MM.1S (cell line): ENCODE results near the gene CYB5D1.

ENCODE experiments used
- DNase-seq: peaks from one replicate; pipeline ENCODE4 v3.0.0-alpha.2; 2015
- H2AFZ ChIP-seq: fragments of 300-600 bp; sonication (generic); 2 replicates; pipeline ENCODE4 v1.6.0; 2016; ENCODE audit warnings: antibody characterized with exemption, low read length
- H3F3A ChIP-seq: fragments of 300-600 bp; sonication (generic); 2 replicates; pipeline ENCODE4 v1.6.1; 2016; ENCODE audit warnings: mild to moderate bottlenecking, antibody characterized with exemption, low read length, moderate library complexity, mixed read lengths; ENCODE audit not compliant: insufficient read depth
- H3K27ac ChIP-seq: fragments of 300-600 bp; sonication (generic); 2 replicates; pipeline ENCODE4 v1.5.1; 2016; ENCODE audit warnings: mild to moderate bottlenecking, low read length
- H3K27me3 ChIP-seq: fragments of 300-600 bp; sonication (generic); replicated peaks from 2 replicates; pipeline ENCODE4 v1.6.0; 2016; ENCODE audit warnings: low read length; ENCODE audit not compliant: insufficient read depth
- H3K36me3 ChIP-seq: fragments of 300-600 bp; sonication (generic); replicated peaks from 2 replicates; pipeline ENCODE4 v1.6.1; 2016; ENCODE audit warnings: mild to moderate bottlenecking, low read length, mixed read lengths; ENCODE audit not compliant: insufficient read depth
- H3K4me1 ChIP-seq: fragments of 300-600 bp; sonication (generic); 2 replicates; pipeline ENCODE4 v1.6.1; 2016; ENCODE audit warnings: low read length, mixed read lengths
- H3K4me2 ChIP-seq: fragments of 300-600 bp; sonication (generic); 2 replicates; pipeline ENCODE4 v1.6.0; 2016; ENCODE audit warnings: low read depth, low read length
- H3K4me3 ChIP-seq: fragments of 300-600 bp; sonication (generic); 2 replicates; pipeline ENCODE4 v1.5.1; 2016; ENCODE audit warnings: low read length, mixed read lengths
- H3K79me2 ChIP-seq: fragments of 300-600 bp; sonication (generic); 2 replicates; pipeline ENCODE4 v1.6.1; 2016; ENCODE audit warnings: mixed run types, low read length, mixed read lengths
- H3K9ac ChIP-seq: fragments of 300-600 bp; sonication (generic); 2 replicates; pipeline ENCODE4 v1.6.1; 2016; ENCODE audit warnings: low read length, mixed read lengths
- H3K9me2 ChIP-seq: fragments of 300-600 bp; sonication (generic); replicated peaks from 2 replicates; pipeline ENCODE4 v1.6.1; 2016; ENCODE audit warnings: mild to moderate bottlenecking, low read length, mixed read lengths; ENCODE audit not compliant: insufficient read depth
- H3K9me3 ChIP-seq: fragments of 300-600 bp; sonication (generic); replicated peaks from 2 replicates; pipeline ENCODE4 v1.6.1; 2016; ENCODE audit warnings: mild to moderate bottlenecking, low read length, mixed read lengths; ENCODE audit not compliant: insufficient read depth
- H4K20me1 ChIP-seq: fragments of 300-600 bp; sonication (generic); 2 replicates; pipeline ENCODE4 v1.6.1; 2016; ENCODE audit warnings: mild to moderate bottlenecking, low read length, moderate library complexity, mixed read lengths; ENCODE audit not compliant: insufficient read depth
- EZH2 ChIP-seq: fragments of 300-600 bp; sonication (generic); optimal IDR thresholded peaks from 2 replicates; pipeline ENCODE3; 2017; ENCODE audit warnings: low read depth, mild to moderate bottlenecking, antibody characterized with exemption, low read length, mixed read lengths
- EZH2phosphoT487 ChIP-seq: fragments of 300-600 bp; sonication (generic); IDR thresholded peaks from 2 replicates; pipeline ENCODE4 v1.6.1; 2018; ENCODE audit warnings: antibody characterized with exemption, low read length
- TF ChIP-seq, protein P1 (sequence below): fragments of 300-600 bp; sonication (generic); IDR thresholded peaks from 2 replicates; pipeline ENCODE4 v1.5.1; 2016; ENCODE audit warnings: antibody characterized with exemption, low read length, mixed read lengths

The CYB5D1 gene

DNA sequence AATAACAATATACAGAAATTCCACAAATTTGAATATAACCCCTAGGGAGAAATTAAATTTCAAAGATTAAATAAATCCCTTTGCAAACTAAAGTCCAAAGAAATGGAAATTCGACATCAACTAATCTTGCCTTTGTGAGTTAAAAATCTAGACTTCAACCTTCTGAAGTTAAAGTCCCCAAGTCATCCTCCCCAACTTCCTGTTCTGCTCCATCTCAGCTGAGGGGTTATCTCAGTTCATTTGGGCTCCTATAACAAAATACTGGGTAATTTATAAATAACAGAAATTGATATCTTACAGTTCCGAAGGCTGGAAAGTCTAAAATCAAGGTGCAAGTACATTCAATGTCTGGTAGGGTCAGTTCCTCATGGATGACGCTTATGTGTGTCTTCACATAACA lies 46.6 kb upstream of the CYB5D1 start:
- H3K27ac ChIP-seq, result no peak overlapping the region
- H3K4me2 ChIP-seq, result no peak overlapping the region
- no peak overlapping the region for H2AFZ ChIP-seq
- TF ChIP-seq, protein P1, sequence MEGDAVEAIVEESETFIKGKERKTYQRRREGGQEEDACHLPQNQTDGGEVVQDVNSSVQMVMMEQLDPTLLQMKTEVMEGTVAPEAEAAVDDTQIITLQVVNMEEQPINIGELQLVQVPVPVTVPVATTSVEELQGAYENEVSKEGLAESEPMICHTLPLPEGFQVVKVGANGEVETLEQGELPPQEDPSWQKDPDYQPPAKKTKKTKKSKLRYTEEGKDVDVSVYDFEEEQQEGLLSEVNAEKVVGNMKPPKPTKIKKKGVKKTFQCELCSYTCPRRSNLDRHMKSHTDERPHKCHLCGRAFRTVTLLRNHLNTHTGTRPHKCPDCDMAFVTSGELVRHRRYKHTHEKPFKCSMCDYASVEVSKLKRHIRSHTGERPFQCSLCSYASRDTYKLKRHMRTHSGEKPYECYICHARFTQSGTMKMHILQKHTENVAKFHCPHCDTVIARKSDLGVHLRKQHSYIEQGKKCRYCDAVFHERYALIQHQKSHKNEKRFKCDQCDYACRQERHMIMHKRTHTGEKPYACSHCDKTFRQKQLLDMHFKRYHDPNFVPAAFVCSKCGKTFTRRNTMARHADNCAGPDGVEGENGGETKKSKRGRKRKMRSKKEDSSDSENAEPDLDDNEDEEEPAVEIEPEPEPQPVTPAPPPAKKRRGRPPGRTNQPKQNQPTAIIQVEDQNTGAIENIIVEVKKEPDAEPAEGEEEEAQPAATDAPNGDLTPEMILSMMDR, result no peak
- no peak for TF ChIP-seq EZH2phosphoT487
- no peak for TF ChIP-seq EZH2
- no peaks in the 10 kb centered on the region for H3K9me2 ChIP-seq
- H3K4me3 ChIP-seq, result no peak overlapping the region
- no peak for DNase-seq
- H4K20me1 ChIP-seq, result no peaks in the 10 kb centered on the region
- peaks cover 90% of the 10 kb centered on the region for H3K27me3 ChIP-seq
- no peaks in the 10 kb centered on the region for H3K79me2 ChIP-seq
- H3K36me3 ChIP-seq, result no peaks in the 10 kb centered on the region
- no peaks in the 10 kb centered on the region for H3K9me3 ChIP-seq
- H3K9ac ChIP-seq, result no peak overlapping the region
- no peaks in the 10 kb centered on the region for H3K4me1 ChIP-seq
- no peaks in the 10 kb centered on the region for H3F3A ChIP-seq

DNA sequence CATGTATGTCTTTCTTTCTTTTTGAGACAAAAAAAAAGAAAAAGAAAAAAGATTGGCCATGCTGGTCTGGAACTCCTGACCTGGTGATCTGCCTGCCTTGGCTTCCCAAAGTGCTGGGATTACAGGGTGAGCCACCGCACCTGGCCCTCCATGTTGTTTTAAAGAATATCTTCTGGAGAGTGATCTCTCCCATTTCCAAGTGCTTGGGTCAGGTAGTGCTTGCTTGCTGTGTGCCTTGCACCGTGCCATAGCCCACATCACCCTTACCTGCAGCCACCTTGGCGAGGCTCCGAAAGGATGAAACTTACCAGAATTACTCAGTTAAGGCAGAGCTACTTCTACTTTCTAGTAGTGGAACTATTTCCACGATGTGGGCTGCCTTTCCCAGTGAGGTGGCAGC lies 42.8 kb upstream of the CYB5D1 start:
- Histone ChIP-seq H3K9me2 (no peaks in the 10 kb centered on the region), H2AFZ (no peak overlapping the region), H3K9me3 (no peaks in the 10 kb centered on the region), H3K4me2 (no peak overlapping the region), H3K79me2 (no peaks in the 10 kb centered on the region), H4K20me1 (no peaks in the 10 kb centered on the region), H3K4me1 (no peaks in the 10 kb centered on the region), H3K9ac (no peak overlapping the region), H3K27me3 (peaks cover 95% of the 10 kb centered on the region), H3K27ac (no peak overlapping the region), H3F3A (no peaks in the 10 kb centered on the region), H3K4me3 (no peak overlapping the region), H3K36me3 (no peaks in the 10 kb centered on the region)
- DNase-seq, result no peak
- TF ChIP-seq, protein P1, result no peak
- TF ChIP-seq EZH2 (no peak), EZH2phosphoT487 (no peak)

DNA sequence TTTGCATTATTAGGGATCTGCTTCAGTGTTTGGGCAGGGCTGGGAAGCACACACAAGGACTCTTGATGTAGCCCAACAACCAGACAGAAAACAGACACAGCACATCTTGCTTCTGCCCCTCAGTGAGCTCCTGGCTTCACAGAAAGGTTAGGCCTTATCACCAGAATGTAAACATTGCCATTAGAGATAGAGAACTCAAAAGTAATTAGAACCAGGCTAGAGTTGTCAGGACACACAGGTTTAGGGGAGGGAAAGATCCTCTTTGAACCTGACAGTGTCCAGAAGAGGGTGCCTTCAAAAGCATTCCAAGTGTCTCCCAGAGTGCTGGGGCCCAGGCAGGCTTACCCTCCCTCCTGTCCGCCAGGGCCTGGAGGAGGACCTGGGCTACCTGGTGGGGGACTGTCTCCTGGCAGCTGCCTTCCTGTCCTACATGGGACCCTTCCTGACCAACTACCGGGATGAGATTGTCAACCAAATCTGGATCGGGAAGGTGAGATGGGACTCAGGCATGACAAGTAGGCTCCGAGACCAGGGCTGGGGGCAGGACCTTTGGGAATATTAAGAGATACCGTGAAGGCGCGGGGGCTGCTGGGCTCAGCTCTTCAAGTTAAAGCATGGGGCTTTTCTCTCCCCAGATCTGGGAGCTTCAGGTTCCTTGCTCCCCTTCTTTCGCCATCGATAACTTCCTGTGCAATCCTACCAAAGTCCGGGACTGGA lies 40.7 kb upstream of the CYB5D1 start:
- TF ChIP-seq, protein P1, result no peak
- no peak for TF ChIP-seq EZH2phosphoT487
- TF ChIP-seq EZH2, result no peak
- H3K27me3 ChIP-seq, result peaks cover 97% of the 10 kb centered on the region
- no peak overlapping the region for H3K27ac ChIP-seq
- no peak for DNase-seq
- no peaks in the 10 kb centered on the region for H3K4me1 ChIP-seq
- H3K9ac ChIP-seq, result no peak overlapping the region
- no peaks in the 10 kb centered on the region for H3K79me2 ChIP-seq
- no peaks in the 10 kb centered on the region for H3K36me3 ChIP-seq
- H3K9me3 ChIP-seq, result no peaks in the 10 kb centered on the region
- no peaks in the 10 kb centered on the region for H3F3A ChIP-seq
- no peak overlapping the region for H3K4me3 ChIP-seq
- no peak overlapping the region for H2AFZ ChIP-seq
- no peak overlapping the region for H3K4me2 ChIP-seq
- H4K20me1 ChIP-seq, result no peaks in the 10 kb centered on the region
- H3K9me2 ChIP-seq, result no peaks in the 10 kb centered on the region
